Endothelial cell of coronary artery (primary cell): ENCODE data around the gene URGCP. TPM values are rescaled to one million over a fixed set of nuclear protein-coding genes. Genes with fewer than 3 reads are reported as not detected.

Experiments used
- total RNA-seq: library from RNA; depleted of rRNA; stranded (reverse); fragments of >200 nt; gene quantifications from 2 replicates; pipeline ENCODE4 v1.2.3, GENCODE V29; 2014

Gene URGCP
- 18.2 and 27.3 TPM in 2 replicates for total RNA-seq

GRCh38 chr7:43906331-43907010 is at the start of gene URGCP:
URGCP (minus strand) TSS chr7:43906596; CDS start chr7:43906575, 21 bp downstream.

GRCh38 chr7:43925984-43926797 is 19.8 kb upstream of the URGCP start, which contains the start of gene UBE2D4:
UBE2D4 (plus strand) TSS chr7:43926436; CDS start chr7:43926533, 97 bp downstream.

GRCh38 chr7:43869006-43869866 is 37.2 kb downstream of the URGCP start, which contains the start of gene MRPS24:
MRPS24 (minus strand) TSS chr7:43869517; CDS start chr7:43869495, 22 bp downstream.

Other genes with a start within 250 kb of the URGCP start
- 41.8 and 47.4 TPM in 2 replicates for gene COA1, start 177.1 kb downstream of the URGCP start, total RNA-seq
- gene BLVRA, start 147.9 kb downstream of the URGCP start, total RNA-seq: 31.4 and 32.9 TPM in 2 replicates
- 54.9 and 62.5 TPM in 2 replicates for gene MRPS24, start 37.1 kb downstream of the URGCP start, total RNA-seq
- 6.2 and 8.1 TPM in 2 replicates for gene UBE2D4, start 19.8 kb upstream of the URGCP start, total RNA-seq
- not detected in 2 replicates for gene SPDYE1, start 91.3 kb upstream of the URGCP start, total RNA-seq
- gene DBNL, start 138.1 kb upstream of the URGCP start, total RNA-seq: 138 and 162 TPM in 2 replicates
- gene PGAM2, start 159.0 kb upstream of the URGCP start, total RNA-seq: not detected in 2 replicates
- 6.3 and 7.9 TPM in 2 replicates for gene POLM, start 175.9 kb upstream of the URGCP start, total RNA-seq
- 3.3 and 11.5 TPM in 2 replicates for gene AEBP1, start 197.7 kb upstream of the URGCP start, total RNA-seq
- 75.4 and 78.0 TPM in 2 replicates for gene POLD2, start 217.0 kb upstream of the URGCP start, total RNA-seq
- not detected in 2 replicates for gene MYL7, start 234.7 kb upstream of the URGCP start, total RNA-seq